K562 (cell line): ENCODE data around the gene CYSRT1. TPM values are rescaled to one million over a fixed set of nuclear protein-coding genes. Genes with fewer than 3 reads are reported as not detected.
A peak's percentile ranks its signal among the peaks of the same experiment; 100 is the strongest.

Experiments used
- AFF1 ChIP-seq, 2 experiments: fragments of 450-650 bp; IDR thresholded peaks; 2 replicates each; pipeline ENCODE4 v1.6.1; 2018; ENCODE audit warnings: mild to moderate bottlenecking in 2 of 2, low read depth in 1 of 2; ENCODE audit not compliant: partially characterized antibody in 2 of 2
- BHLHE40 ChIP-seq: IDR thresholded peaks from 2 replicates; pipeline ENCODE4 v1.6.1; 2011; ENCODE audit warnings: low read length, improper control_type of control experiment
- C11orf30 ChIP-seq: fragments of 450-650 bp; IDR thresholded peaks from 2 replicates; pipeline ENCODE4 v1.6.1; 2016; ENCODE audit warnings: low read depth, mild to moderate bottlenecking
- CBFA2T3 ChIP-seq: fragments of 450-650 bp; IDR thresholded peaks from 2 replicates; pipeline ENCODE4 v1.6.1; 2017
- DMBX1 ChIP-seq: fragments of 250-450 bp; sonication (Bioruptor Pico); IDR thresholded peaks from 2 replicates; pipeline ENCODE4 v1.8.0; 2022; ENCODE audit warnings: inconsistent platforms, mild to moderate bottlenecking, moderate library complexity, borderline replicate concordance
- GTF2B ChIP-seq: IDR thresholded peaks from 2 replicates; pipeline ENCODE4 v1.6.1; 2011; ENCODE audit not compliant: insufficient read length; ENCODE audit errors: extremely low read depth
- HLTF ChIP-seq: fragments of 450-650 bp; IDR thresholded peaks from 2 replicates; pipeline ENCODE4 v1.6.1; 2016
- ILF3 ChIP-seq: fragments of 450-650 bp; IDR thresholded peaks from 2 replicates; pipeline ENCODE4 v1.6.1; 2018; ENCODE audit warnings: antibody characterized with exemption, mild to moderate bottlenecking, moderate library complexity, borderline replicate concordance
- KLF6 ChIP-seq: fragments of 250-450 bp; sonication (Bioruptor Pico); IDR thresholded peaks from 2 replicates; pipeline ENCODE4 v1.4.0; 2020; ENCODE audit warnings: mild to moderate bottlenecking, moderate library complexity, borderline replicate concordance
- PHF8 ChIP-seq: fragments of 200-600 bp; sonication (generic); IDR thresholded peaks from 2 replicates; pipeline ENCODE4 v1.6.1; 2012; ENCODE audit warnings: mixed run types, mild to moderate bottlenecking, inconsistent platforms, low read length, moderate library complexity, borderline replicate concordance
- PHTF2 ChIP-seq: fragments of 250-450 bp; sonication (Bioruptor Pico); IDR thresholded peaks from 2 replicates; pipeline ENCODE4 v1.5.0; 2021; ENCODE audit warnings: mild to moderate bottlenecking
- PRMT5 ChIP-seq: sonication (generic); formaldehyde crosslinking; IDR thresholded peaks from 2 replicates; pipeline ENCODE4 v1.5.0; 2020; ENCODE audit warnings: missing genetic modification reagents
- RBM34 ChIP-seq: fragments of 200-400 bp; formaldehyde crosslinking; IDR thresholded peaks from 2 replicates; pipeline ENCODE4 v1.6.1; 2018; ENCODE audit warnings: low read length, borderline replicate concordance; ENCODE audit not compliant: insufficient read depth
- RCOR1 ChIP-seq, 2 experiments: IDR thresholded peaks; 2 replicates each; pipeline ENCODE4 v1.6.1; 2012; ENCODE audit warnings: low read depth in 2 of 2, low read length in 2 of 2, borderline replicate concordance in 1 of 2, improper control_type of control experiment in 1 of 2
- RUNX1 ChIP-seq: sonication (generic); IDR thresholded peaks from 2 replicates; pipeline ENCODE4 v1.6.1; 2016; ENCODE audit warnings: antibody characterized with exemption, low read depth
- TRIM25 ChIP-seq: fragments of 450-650 bp; IDR thresholded peaks from 2 replicates; pipeline ENCODE4 v1.7.0; 2016; ENCODE audit warnings: borderline replicate concordance
- ZNF354B ChIP-seq: fragments of 250-450 bp; sonication (Bioruptor Pico); IDR thresholded peaks from 2 replicates; pipeline ENCODE4 v1.4.0; 2020
- ZNF696 ChIP-seq: fragments of 250-450 bp; sonication (Bioruptor Pico); conservative IDR thresholded peaks from 2 replicates; pipeline ENCODE4 v1.4.0; 2020; ENCODE audit warnings: mild to moderate bottlenecking, moderate library complexity
- polyA plus RNA-seq, 8 experiments: library from polyadenylated mRNA; depleted of rRNA in 4 of 8; stranded (reverse) in 5 of 8; unstranded in 3 of 8; fragments of >200 nt; fragmentation: Nextera tagmentation in 2 of 8; fragmentation: Illumina TruSeq in 1 of 8; extraction: Ambion mirVana in 2 of 8; extraction: Trizol in 1 of 8; gene quantifications; 2 replicates each; pipeline versions ENCODE4 v1.2.1 to v1.2.3, GENCODE V29; 2011 to 2014; ENCODE audit warnings: inconsistent platforms in 1 of 8, missing spikeins in 1 of 8
- total RNA-seq, 7 experiments: library from RNA; depleted of rRNA in 6 of 7; stranded (reverse); fragments of >200 nt in 6 of 7; fragmentation: Illumina TruSeq in 2 of 7; extraction: Trizol in 2 of 7; gene quantifications; 2 replicates each; pipeline versions ENCODE4 v1.2.1 to v1.2.3, GENCODE V29; 2011 to 2021; ENCODE audit warnings: low replicate concordance in 1 of 7
- TF ChIP-seq, protein P1 (sequence below): fragments of 450-650 bp; IDR thresholded peaks from 2 replicates; pipeline ENCODE4 v1.6.1; 2016; ENCODE audit warnings: mild to moderate bottlenecking

The CYSRT1 gene
- total and polyA plus RNA-seq, 9 of the 15 experiments (the other 6 are each of a cell fraction or from before 2014, with no cell fraction given) = 0.04 to 1.4 (median 0.42) TPM; not detected in 3

- no peak for TF ChIP-seq ILF3
- no peak for TF ChIP-seq PRMT5 (CRISPR knock-in tag)
- TF ChIP-seq ZNF696 (CRISPR knock-in tag) = no peak
- TF ChIP-seq TRIM25 = no peak
- TF ChIP-seq CBFA2T3 = peak; percentile 75
- TF ChIP-seq RCOR1 (IDR thresholded peaks at IDR 0.05; ENCODE audit: borderline replicate concordance in 1 of 2, low read depth in 2 of 2, low read length in 2 of 2) = no peak
- peak; percentile 97 for TF ChIP-seq C11orf30
- TF ChIP-seq PHF8 = no peak
- no peak for TF ChIP-seq RBM34
- TF ChIP-seq RUNX1 = no peak
- no peak for TF ChIP-seq AFF1 (IDR thresholded peaks at IDR 0.05; ENCODE audit: low read depth in 1 of 2, partially characterized antibody in 2 of 2)
- TF ChIP-seq BHLHE40 = peak; percentile 83
- TF ChIP-seq PHTF2 (CRISPR knock-in tag) = no peak
- peak; percentile 98 for TF ChIP-seq HLTF
- TF ChIP-seq ZNF354B (CRISPR knock-in tag) = no peak
- TF ChIP-seq KLF6 (CRISPR knock-in tag) = no peak
- TF ChIP-seq, protein P1, sequence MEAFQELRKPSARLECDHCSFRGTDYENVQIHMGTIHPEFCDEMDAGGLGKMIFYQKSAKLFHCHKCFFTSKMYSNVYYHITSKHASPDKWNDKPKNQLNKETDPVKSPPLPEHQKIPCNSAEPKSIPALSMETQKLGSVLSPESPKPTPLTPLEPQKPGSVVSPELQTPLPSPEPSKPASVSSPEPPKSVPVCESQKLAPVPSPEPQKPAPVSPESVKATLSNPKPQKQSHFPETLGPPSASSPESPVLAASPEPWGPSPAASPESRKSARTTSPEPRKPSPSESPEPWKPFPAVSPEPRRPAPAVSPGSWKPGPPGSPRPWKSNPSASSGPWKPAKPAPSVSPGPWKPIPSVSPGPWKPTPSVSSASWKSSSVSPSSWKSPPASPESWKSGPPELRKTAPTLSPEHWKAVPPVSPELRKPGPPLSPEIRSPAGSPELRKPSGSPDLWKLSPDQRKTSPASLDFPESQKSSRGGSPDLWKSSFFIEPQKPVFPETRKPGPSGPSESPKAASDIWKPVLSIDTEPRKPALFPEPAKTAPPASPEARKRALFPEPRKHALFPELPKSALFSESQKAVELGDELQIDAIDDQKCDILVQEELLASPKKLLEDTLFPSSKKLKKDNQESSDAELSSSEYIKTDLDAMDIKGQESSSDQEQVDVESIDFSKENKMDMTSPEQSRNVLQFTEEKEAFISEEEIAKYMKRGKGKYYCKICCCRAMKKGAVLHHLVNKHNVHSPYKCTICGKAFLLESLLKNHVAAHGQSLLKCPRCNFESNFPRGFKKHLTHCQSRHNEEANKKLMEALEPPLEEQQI = no peak
- 0 out of 2 replicates have a peak, but pooled peaks have one; percentile 17 for TF ChIP-seq DMBX1 (CRISPR knock-in tag)
- TF ChIP-seq GTF2B = no peak
Observed at GRCh38 chr9:137268538-137269201, 43.7 kb downstream of the CYSRT1 start (continued).
